ENCODE results near the gene ZNF726. TPM values are rescaled to one million over a fixed set of nuclear protein-coding genes. Genes with fewer than 3 reads are reported as not detected.
"Not testable (repeated sequence)": the region's sequence is repeated elsewhere in the genome, so short reads cannot be mapped to it uniquely, and the experiment has no call there.

ZNF726 gene
- total RNA-seq, 1 experiment from 2014 or later = 0.11 TPM

GRCh38 chr19:23974941-23975340 lies 60.3 kb downstream of the ZNF726 start:
- Mint-ChIP-seq H3K27me3 (ENCODE audit: low read depth) (peaks cover 3% of the 10 kb centered on the region; the same call in 1 of the 2 replicates), H3K27ac (no peak overlapping the region), H3K36me3 (ENCODE audit: insufficient read depth in 1 of 3, low read depth in 3 of 3) (peaks cover 10 to 22% (median 20%) of the 10 kb centered on the region in 3 experiments), H3K4me3 (no peak overlapping the region), H3K4me1 (no peaks in the 10 kb centered on the region), H3K9me3 (peaks cover 93 to 95% of the 10 kb centered on the region in 2 experiments)
- Histone ChIP-seq H2BK120ac (ENCODE audit: low read depth, low read length, poor library complexity, severe bottlenecking) (no peak overlapping the region), H2BK5ac (ENCODE audit: insufficient read length, low read length) (no peak overlapping the region), H3K27me3 (ENCODE audit: insufficient read depth, low read length) (no peaks in the 10 kb centered on the region; the same call in 1 of the 2 replicates), H2BK20ac (ENCODE audit: low read depth, low read length, poor library complexity, severe bottlenecking) (no peak overlapping the region), H3K9ac (ENCODE audit: extremely low read depth, insufficient read length, low read length) (no peak overlapping the region), H2BK12ac (ENCODE audit: insufficient read length, low read depth, low read length) (no peak overlapping the region), H4K20me1 (ENCODE audit: control insufficient read depth, insufficient read depth, insufficient read length) (no peaks in the 10 kb centered on the region), H3K9me3 (ENCODE audit: control insufficient read depth, low read depth, low read length) (peaks cover 76% of the 10 kb centered on the region), H2BK15ac (ENCODE audit: low read depth, low read length) (no peak overlapping the region), H3K4me2 (ENCODE audit: insufficient read depth, insufficient read length, low read length) (no peak overlapping the region), H3K27ac (ENCODE audit: insufficient read length, low read depth, low read length) (no peak overlapping the region), H3K23me2 (ENCODE audit: insufficient read length, low read depth, low read length, poor library complexity, severe bottlenecking) (no peaks in the 10 kb centered on the region), H3K4ac (ENCODE audit: low read depth, low read length) (no peak overlapping the region), H4K91ac (ENCODE audit: insufficient read length, low read depth, low read length) (no peak overlapping the region), H3K14ac (ENCODE audit: insufficient read depth, low read length) (no peak overlapping the region), H4K5ac (ENCODE audit: insufficient read length, low read depth, low read length) (no peak overlapping the region), H2AFZ (ENCODE audit: low read length) (no peak overlapping the region), H4K8ac (replicated peaks; ENCODE audit: insufficient read length, low read depth, low read length) (no peak overlapping the region), H3K18ac (ENCODE audit: insufficient read length, low read depth, low read length) (no peak overlapping the region), H2AK5ac (ENCODE audit: insufficient read length, low read length) (no peak overlapping the region), H3T11ph (ENCODE audit: low read length) (no peak overlapping the region), H3K56ac (ENCODE audit: insufficient read length, low read depth, low read length) (no peak overlapping the region), H3K23ac (ENCODE audit: insufficient read length, low read depth, low read length) (no peak overlapping the region), H3K4me1 (ENCODE audit: insufficient read depth, low read length) (no peaks in the 10 kb centered on the region), H3K79me2 (ENCODE audit: insufficient read depth, low read length) (no peaks in the 10 kb centered on the region), H3K79me1 (ENCODE audit: insufficient read depth, low read depth, low read length, poor library complexity, severe bottlenecking) (no peaks in the 10 kb centered on the region)
- no peak for TF ChIP-seq CTCF (conservative IDR thresholded peaks at IDR 0.05)
- no peak for DNase-seq
- no CpG with 5 or more reads among the region's 2 CpGs for WGBS (ENCODE audit: extremely low coverage, insufficient read length, low lambda C conversion rate)

- DNase-seq; H2BK20ac ChIP-seq (ENCODE audit: low read depth, low read length, poor library complexity, severe bottlenecking); H3K27ac ChIP-seq (ENCODE audit: insufficient read length, low read depth, low read length); H3K23ac ChIP-seq (ENCODE audit: insufficient read length, low read depth, low read length); H3K4me1 Mint-ChIP-seq; H2AFZ ChIP-seq (ENCODE audit: low read length); H3K27me3 ChIP-seq (ENCODE audit: insufficient read depth, low read length); H2BK5ac ChIP-seq (ENCODE audit: insufficient read length, low read length); H3K4ac ChIP-seq (ENCODE audit: low read depth, low read length); H2BK12ac ChIP-seq (ENCODE audit: insufficient read length, low read depth, low read length); H3K14ac ChIP-seq (ENCODE audit: insufficient read depth, low read length); H4K8ac ChIP-seq (replicated peaks; ENCODE audit: insufficient read length, low read depth, low read length); H3K27me3 Mint-ChIP-seq (ENCODE audit: low read depth); H3K23me2 ChIP-seq (ENCODE audit: insufficient read length, low read depth, low read length, poor library complexity, severe bottlenecking); H4K91ac ChIP-seq (ENCODE audit: insufficient read length, low read depth, low read length); H3T11ph ChIP-seq (ENCODE audit: low read length); H3K4me1 ChIP-seq (ENCODE audit: insufficient read depth, low read length); H3K18ac ChIP-seq (ENCODE audit: insufficient read length, low read depth, low read length); H3K9ac ChIP-seq (ENCODE audit: extremely low read depth, insufficient read length, low read length); H3K56ac ChIP-seq (ENCODE audit: insufficient read length, low read depth, low read length); H2BK120ac ChIP-seq (ENCODE audit: low read depth, low read length, poor library complexity, severe bottlenecking); H3K4me2 ChIP-seq (ENCODE audit: insufficient read depth, insufficient read length, low read length); H2BK15ac ChIP-seq (ENCODE audit: low read depth, low read length); H4K20me1 ChIP-seq (ENCODE audit: control insufficient read depth, insufficient read depth, insufficient read length); H4K5ac ChIP-seq (ENCODE audit: insufficient read length, low read depth, low read length); H3K79me2 ChIP-seq (ENCODE audit: insufficient read depth, low read length); H3K4me3 Mint-ChIP-seq; H3K27ac Mint-ChIP-seq; H3K79me1 ChIP-seq (ENCODE audit: insufficient read depth, low read depth, low read length, poor library complexity, severe bottlenecking); H2AK5ac ChIP-seq (ENCODE audit: insufficient read length, low read length): not testable (repeated sequence)
- H3K9me3 Mint-ChIP-seq = peaks cover 95 to 98% of the 10 kb centered on the region in 2 experiments
- WGBS (ENCODE audit: extremely low coverage, insufficient read length, low lambda C conversion rate) = no CpG with 5 or more reads among the region's 3 CpGs
- H3K9me3 ChIP-seq (ENCODE audit: control insufficient read depth, low read depth, low read length) = peaks cover 86% of the 10 kb centered on the region
- H3K36me3 Mint-ChIP-seq (ENCODE audit: insufficient read depth in 1 of 3, low read depth in 3 of 3) = peaks cover 10 to 26% (median 19%) of the 10 kb centered on the region in 3 experiments
Measured at GRCh38 chr19:23976631-23977030, 61.9 kb downstream of the ZNF726 start.
